ENCODE results near the gene TIE1. TPM values are rescaled to one million over a fixed set of nuclear protein-coding genes. Genes with fewer than 3 reads are reported as not detected.

Gene TIE1
- total RNA-seq, 1 experiment from 2014 or later: not detected

- H3K27me3 Mint-ChIP-seq (ENCODE audit: insufficient read depth, unreplicated experiment): no peaks in the 10 kb centered on the region
- no peaks in the 10 kb centered on the region for H3K36me3 Mint-ChIP-seq (ENCODE audit: insufficient read depth, unreplicated experiment)
- intact Hi-C loops (cut with micrococcal nuclease; ENCODE audit: unreplicated experiment): no loop called here
- no peaks in the 10 kb centered on the region for H3K9me3 Mint-ChIP-seq (ENCODE audit: unreplicated experiment)
- no peak overlapping the region for H3K27ac Mint-ChIP-seq (ENCODE audit: unreplicated experiment)
- Histone ChIP-seq H3K4me3 (ENCODE audit: low read depth, low read length) (no peak overlapping the region), H3K27me3 (replicated peaks; ENCODE audit: control insufficient read depth, insufficient read depth, low read length) (no peaks in the 10 kb centered on the region), H3K9me3 (no peaks in the 10 kb centered on the region), H3K4me1 (no peaks in the 10 kb centered on the region), H3K36me3 (ENCODE audit: control insufficient read depth, insufficient read depth, low read length) (no peaks in the 10 kb centered on the region)
- DNase-seq: no peak
- CTCF ChIA-PET: no interaction called here
- H3K4me1 Mint-ChIP-seq (ENCODE audit: low read depth, unreplicated experiment): peaks cover 12% of the 10 kb centered on the region
- POLR2A ChIA-PET: no interaction called here
- TF ChIP-seq CTCF (IDR thresholded peaks at IDR 0.05; ENCODE audit: insufficient read depth in 1 of 2, low read depth in 1 of 2, low read length in 1 of 2, severe bottlenecking in 1 of 2, unreplicated experiment in 1 of 2): no peak
- H3K4me3 Mint-ChIP-seq (ENCODE audit: unreplicated experiment): no peak overlapping the region
- no TSS peak for BruUV-seq (replicated peaks)
Observed at GRCh38 chr1:43305461-43305860, 4.7 kb downstream of the TIE1 start.

- no peak for TF ChIP-seq CTCF (IDR thresholded peaks at IDR 0.05; ENCODE audit: insufficient read depth in 1 of 2, low read depth in 1 of 2, low read length in 1 of 2, severe bottlenecking in 1 of 2, unreplicated experiment in 1 of 2)
- Mint-ChIP-seq H3K9me3 (ENCODE audit: unreplicated experiment) (no peaks in the 10 kb centered on the region), H3K36me3 (ENCODE audit: insufficient read depth, unreplicated experiment) (no peaks in the 10 kb centered on the region), H3K27ac (ENCODE audit: unreplicated experiment) (no peak overlapping the region), H3K4me3 (ENCODE audit: unreplicated experiment) (no peak overlapping the region), H3K27me3 (ENCODE audit: insufficient read depth, unreplicated experiment) (no peaks in the 10 kb centered on the region), H3K4me1 (ENCODE audit: low read depth, unreplicated experiment) (peaks cover 12% of the 10 kb centered on the region)
- CTCF ChIA-PET: no interaction called here
- Histone ChIP-seq H3K4me1 (no peaks in the 10 kb centered on the region), H3K36me3 (ENCODE audit: control insufficient read depth, insufficient read depth, low read length) (no peaks in the 10 kb centered on the region), H3K4me3 (ENCODE audit: low read depth, low read length) (no peak overlapping the region), H3K9me3 (no peaks in the 10 kb centered on the region), H3K27me3 (replicated peaks; ENCODE audit: control insufficient read depth, insufficient read depth, low read length) (no peaks in the 10 kb centered on the region)
- POLR2A ChIA-PET: no interaction called here
- no TSS peak for BruUV-seq (replicated peaks)
- no peak for DNase-seq
- intact Hi-C loops (cut with micrococcal nuclease; ENCODE audit: unreplicated experiment): no loop called here
Observed at GRCh38 chr1:43305926-43306687, 5.3 kb downstream of the TIE1 start.

GRCh38 chr1:43306688-43307457 lies 6.1 kb downstream of the TIE1 start:
- DNase-seq: no peak
- no TSS peak for BruUV-seq (replicated peaks)
- Mint-ChIP-seq H3K36me3 (ENCODE audit: insufficient read depth, unreplicated experiment) (no peaks in the 10 kb centered on the region), H3K9me3 (ENCODE audit: unreplicated experiment) (no peaks in the 10 kb centered on the region), H3K4me1 (ENCODE audit: low read depth, unreplicated experiment) (peaks cover 12% of the 10 kb centered on the region), H3K4me3 (ENCODE audit: unreplicated experiment) (no peak overlapping the region), H3K27me3 (ENCODE audit: insufficient read depth, unreplicated experiment) (no peaks in the 10 kb centered on the region), H3K27ac (ENCODE audit: unreplicated experiment) (no peak overlapping the region)
- intact Hi-C loops (cut with micrococcal nuclease; ENCODE audit: unreplicated experiment): no loop called here
- ChIA-PET CTCF (no interaction called here), POLR2A (no interaction called here)
- Histone ChIP-seq H3K4me1 (no peaks in the 10 kb centered on the region), H3K27me3 (replicated peaks; ENCODE audit: control insufficient read depth, insufficient read depth, low read length) (no peaks in the 10 kb centered on the region), H3K36me3 (ENCODE audit: control insufficient read depth, insufficient read depth, low read length) (no peaks in the 10 kb centered on the region), H3K4me3 (ENCODE audit: low read depth, low read length) (no peak overlapping the region), H3K9me3 (no peaks in the 10 kb centered on the region)
- TF ChIP-seq CTCF (IDR thresholded peaks at IDR 0.05; ENCODE audit: insufficient read depth in 1 of 2, low read depth in 1 of 2, low read length in 1 of 2, severe bottlenecking in 1 of 2, unreplicated experiment in 1 of 2): no peak
